ENCODE results near the gene DUSP3.

DNA sequence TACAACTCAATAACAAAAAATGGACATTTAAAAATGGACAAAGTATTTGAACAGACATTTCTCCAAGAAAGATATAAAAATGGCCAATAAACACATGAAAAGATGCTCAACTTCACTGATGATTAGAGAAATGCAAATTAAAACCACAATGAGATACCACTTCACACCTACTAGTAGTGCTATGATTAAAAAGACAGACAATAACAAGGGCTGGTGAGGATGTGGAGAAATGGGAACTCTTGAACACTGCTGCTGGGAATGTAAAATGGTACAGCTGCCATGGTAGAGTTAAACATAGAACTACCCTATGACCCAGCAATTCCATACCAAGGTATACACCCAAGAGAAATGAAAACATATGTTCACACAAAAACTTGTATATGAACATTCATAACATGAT, 26.3 kb upstream of the DUSP3 start:
- no peak for TF ChIP-seq TCF7 (IDR thresholded peaks at IDR 0.05; ENCODE audit: borderline replicate concordance)
- TF ChIP-seq, protein P1, sequence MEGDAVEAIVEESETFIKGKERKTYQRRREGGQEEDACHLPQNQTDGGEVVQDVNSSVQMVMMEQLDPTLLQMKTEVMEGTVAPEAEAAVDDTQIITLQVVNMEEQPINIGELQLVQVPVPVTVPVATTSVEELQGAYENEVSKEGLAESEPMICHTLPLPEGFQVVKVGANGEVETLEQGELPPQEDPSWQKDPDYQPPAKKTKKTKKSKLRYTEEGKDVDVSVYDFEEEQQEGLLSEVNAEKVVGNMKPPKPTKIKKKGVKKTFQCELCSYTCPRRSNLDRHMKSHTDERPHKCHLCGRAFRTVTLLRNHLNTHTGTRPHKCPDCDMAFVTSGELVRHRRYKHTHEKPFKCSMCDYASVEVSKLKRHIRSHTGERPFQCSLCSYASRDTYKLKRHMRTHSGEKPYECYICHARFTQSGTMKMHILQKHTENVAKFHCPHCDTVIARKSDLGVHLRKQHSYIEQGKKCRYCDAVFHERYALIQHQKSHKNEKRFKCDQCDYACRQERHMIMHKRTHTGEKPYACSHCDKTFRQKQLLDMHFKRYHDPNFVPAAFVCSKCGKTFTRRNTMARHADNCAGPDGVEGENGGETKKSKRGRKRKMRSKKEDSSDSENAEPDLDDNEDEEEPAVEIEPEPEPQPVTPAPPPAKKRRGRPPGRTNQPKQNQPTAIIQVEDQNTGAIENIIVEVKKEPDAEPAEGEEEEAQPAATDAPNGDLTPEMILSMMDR (IDR thresholded peaks at IDR 0.05 in 2 of 3, conservative IDR thresholded peaks at IDR 0.05 in 1 of 3; ENCODE audit: control insufficient read depth in 2 of 3, extremely low read depth in 1 of 3, insufficient read depth in 1 of 3, low read depth in 3 of 3, low read length in 3 of 3), result no peak
- no peak for TF ChIP-seq POLR2A (IDR thresholded peaks at IDR 0.05; ENCODE audit: low read depth, low read length)
- TF ChIP-seq, protein P2, sequence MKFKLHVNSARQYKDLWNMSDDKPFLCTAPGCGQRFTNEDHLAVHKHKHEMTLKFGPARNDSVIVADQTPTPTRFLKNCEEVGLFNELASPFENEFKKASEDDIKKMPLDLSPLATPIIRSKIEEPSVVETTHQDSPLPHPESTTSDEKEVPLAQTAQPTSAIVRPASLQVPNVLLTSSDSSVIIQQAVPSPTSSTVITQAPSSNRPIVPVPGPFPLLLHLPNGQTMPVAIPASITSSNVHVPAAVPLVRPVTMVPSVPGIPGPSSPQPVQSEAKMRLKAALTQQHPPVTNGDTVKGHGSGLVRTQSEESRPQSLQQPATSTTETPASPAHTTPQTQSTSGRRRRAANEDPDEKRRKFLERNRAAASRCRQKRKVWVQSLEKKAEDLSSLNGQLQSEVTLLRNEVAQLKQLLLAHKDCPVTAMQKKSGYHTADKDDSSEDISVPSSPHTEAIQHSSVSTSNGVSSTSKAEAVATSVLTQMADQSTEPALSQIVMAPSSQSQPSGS (IDR thresholded peaks at IDR 0.05; ENCODE audit: low read length), result no peak
- TF ChIP-seq, protein P3, sequence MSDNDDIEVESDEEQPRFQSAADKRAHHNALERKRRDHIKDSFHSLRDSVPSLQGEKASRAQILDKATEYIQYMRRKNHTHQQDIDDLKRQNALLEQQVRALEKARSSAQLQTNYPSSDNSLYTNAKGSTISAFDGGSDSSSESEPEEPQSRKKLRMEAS (IDR thresholded peaks at IDR 0.05; ENCODE audit: low read depth, low read length), result no peak
- TF ChIP-seq EZH2 (IDR thresholded peaks at IDR 0.05; ENCODE audit: borderline replicate concordance, control insufficient read depth, low read depth, low read length), result no peak
- TF ChIP-seq, protein P4, sequence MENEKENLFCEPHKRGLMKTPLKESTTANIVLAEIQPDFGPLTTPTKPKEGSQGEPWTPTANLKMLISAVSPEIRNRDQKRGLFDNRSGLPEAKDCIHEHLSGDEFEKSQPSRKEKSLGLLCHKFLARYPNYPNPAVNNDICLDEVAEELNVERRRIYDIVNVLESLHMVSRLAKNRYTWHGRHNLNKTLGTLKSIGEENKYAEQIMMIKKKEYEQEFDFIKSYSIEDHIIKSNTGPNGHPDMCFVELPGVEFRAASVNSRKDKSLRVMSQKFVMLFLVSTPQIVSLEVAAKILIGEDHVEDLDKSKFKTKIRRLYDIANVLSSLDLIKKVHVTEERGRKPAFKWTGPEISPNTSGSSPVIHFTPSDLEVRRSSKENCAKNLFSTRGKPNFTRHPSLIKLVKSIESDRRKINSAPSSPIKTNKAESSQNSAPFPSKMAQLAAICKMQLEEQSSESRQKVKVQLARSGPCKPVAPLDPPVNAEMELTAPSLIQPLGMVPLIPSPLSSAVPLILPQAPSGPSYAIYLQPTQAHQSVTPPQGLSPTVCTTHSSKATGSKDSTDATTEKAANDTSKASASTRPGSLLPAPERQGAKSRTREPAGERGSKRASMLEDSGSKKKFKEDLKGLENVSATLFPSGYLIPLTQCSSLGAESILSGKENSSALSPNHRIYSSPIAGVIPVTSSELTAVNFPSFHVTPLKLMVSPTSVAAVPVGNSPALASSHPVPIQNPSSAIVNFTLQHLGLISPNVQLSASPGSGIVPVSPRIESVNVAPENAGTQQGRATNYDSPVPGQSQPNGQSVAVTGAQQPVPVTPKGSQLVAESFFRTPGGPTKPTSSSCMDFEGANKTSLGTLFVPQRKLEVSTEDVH (IDR thresholded peaks at IDR 0.05; ENCODE audit: low read depth, partially characterized antibody), result no peak
- no peak for TF ChIP-seq NR2C2 (IDR thresholded peaks at IDR 0.05; ENCODE audit: borderline replicate concordance, control insufficient read depth, insufficient read length, low read depth)
